ENCODE data around the gene CSNK1G1.
"Not testable (repeated sequence)": the region's sequence is repeated elsewhere in the genome, so short reads cannot be mapped to it uniquely, and the experiment has no call there.

The CSNK1G1 gene

GRCh38 chr15:64287953-64288352, 68.0 kb downstream of the CSNK1G1 start:
- no peaks in the 10 kb centered on the region for H3K9me3 ChIP-seq (ENCODE audit: insufficient read depth, low read depth, low read length)
- no peak overlapping the region for H3K9ac ChIP-seq (ENCODE audit: low read depth, low read length)
- peaks cover 9% of the 10 kb centered on the region; the same call in 1 of the 2 replicates for H3K4me1 ChIP-seq (ENCODE audit: insufficient read depth, low read length)
- WGBS: no CpG with 5 or more reads among the region's 1 CpG
- H3K36me3 ChIP-seq (ENCODE audit: insufficient read depth, low read length): no peaks in the 10 kb centered on the region
- no peak overlapping the region for H3K27ac ChIP-seq (ENCODE audit: low read depth, low read length)
- no peaks in the 10 kb centered on the region for H3K27me3 ChIP-seq (ENCODE audit: insufficient read depth, low read length)
- no peak overlapping the region for H3K4me3 ChIP-seq (ENCODE audit: low read length)

- Histone ChIP-seq H3K9ac (ENCODE audit: low read depth, low read length) (no peak overlapping the region), H3K4me3 (ENCODE audit: low read length) (no peak overlapping the region), H3K36me3 (ENCODE audit: insufficient read depth, low read length) (no peaks in the 10 kb centered on the region), H3K27me3 (ENCODE audit: insufficient read depth, low read length) (no peaks in the 10 kb centered on the region), H3K4me1 (ENCODE audit: insufficient read depth, low read length) (peaks cover 9% of the 10 kb centered on the region; the same call in 1 of the 2 replicates), H3K27ac (ENCODE audit: low read depth, low read length) (no peak overlapping the region), H3K9me3 (ENCODE audit: insufficient read depth, low read depth, low read length) (no peaks in the 10 kb centered on the region)
Measured at GRCh38 chr15:64286473-64286872, 69.5 kb downstream of the CSNK1G1 start.

DNA sequence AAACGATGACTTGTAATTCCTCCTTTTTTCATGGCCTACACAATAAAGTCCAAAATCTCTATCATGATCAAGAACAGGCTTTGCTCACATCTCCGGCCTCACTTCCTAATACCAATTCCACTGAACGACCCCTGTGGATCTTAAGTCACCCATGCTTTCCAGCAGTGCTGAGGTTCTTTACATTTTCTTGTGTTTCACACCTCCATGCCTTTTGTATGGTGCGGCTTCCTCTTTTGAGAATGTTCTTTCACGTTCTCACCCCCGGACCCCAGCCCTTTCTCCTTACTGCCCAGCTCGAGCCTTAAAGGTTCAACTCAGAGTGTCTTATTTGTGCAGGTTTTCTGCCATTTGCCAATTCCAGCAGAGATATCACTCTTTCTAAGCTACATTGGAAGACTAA, 70.1 kb downstream of the CSNK1G1 start:
- peaks cover 9% of the 10 kb centered on the region; the same call in 1 of the 2 replicates for H3K4me1 ChIP-seq (ENCODE audit: insufficient read depth, low read length)
- no peak overlapping the region for H3K9ac ChIP-seq (ENCODE audit: low read depth, low read length)
- no peaks in the 10 kb centered on the region for H3K9me3 ChIP-seq (ENCODE audit: insufficient read depth, low read depth, low read length)
- H3K27me3 ChIP-seq (ENCODE audit: insufficient read depth, low read length): no peaks in the 10 kb centered on the region
- no peak overlapping the region for H3K4me3 ChIP-seq (ENCODE audit: low read length)
- H3K27ac ChIP-seq (ENCODE audit: low read depth, low read length): no peak overlapping the region
- H3K36me3 ChIP-seq (ENCODE audit: insufficient read depth, low read length): no peaks in the 10 kb centered on the region
- WGBS: 58% methylated on average over 7 of the region's 7 CpGs

DNA sequence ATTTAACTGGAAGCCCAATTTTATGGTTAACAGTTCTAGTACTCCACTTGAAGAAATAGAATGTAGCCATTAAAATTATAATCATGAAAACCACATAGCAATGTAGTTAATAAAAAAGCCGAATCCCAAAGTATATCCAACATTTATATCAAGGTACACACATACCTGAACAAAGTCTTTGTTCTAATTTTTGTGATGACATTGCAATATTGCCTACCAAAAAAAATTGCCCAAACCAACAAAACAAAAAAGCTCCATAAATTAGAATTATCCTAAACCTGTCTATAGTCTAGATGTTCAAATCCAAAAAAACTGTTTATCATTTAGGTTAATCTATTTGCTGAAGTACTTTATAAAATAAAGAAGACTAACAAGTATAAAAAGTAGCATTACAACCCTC, 70.8 kb downstream of the CSNK1G1 start:
- Histone ChIP-seq H3K4me3 (ENCODE audit: low read length) (no peak overlapping the region), H3K36me3 (ENCODE audit: insufficient read depth, low read length) (no peaks in the 10 kb centered on the region), H3K9ac (ENCODE audit: low read depth, low read length) (no peak overlapping the region), H3K27ac (ENCODE audit: low read depth, low read length) (no peak overlapping the region), H3K4me1 (ENCODE audit: insufficient read depth, low read length) (peaks cover 9% of the 10 kb centered on the region; the same call in 1 of the 2 replicates), H3K9me3 (ENCODE audit: insufficient read depth, low read depth, low read length) (no peaks in the 10 kb centered on the region), H3K27me3 (ENCODE audit: insufficient read depth, low read length) (no peaks in the 10 kb centered on the region)
- 100% methylated on average over 1 of the region's 1 CpG for WGBS

DNA sequence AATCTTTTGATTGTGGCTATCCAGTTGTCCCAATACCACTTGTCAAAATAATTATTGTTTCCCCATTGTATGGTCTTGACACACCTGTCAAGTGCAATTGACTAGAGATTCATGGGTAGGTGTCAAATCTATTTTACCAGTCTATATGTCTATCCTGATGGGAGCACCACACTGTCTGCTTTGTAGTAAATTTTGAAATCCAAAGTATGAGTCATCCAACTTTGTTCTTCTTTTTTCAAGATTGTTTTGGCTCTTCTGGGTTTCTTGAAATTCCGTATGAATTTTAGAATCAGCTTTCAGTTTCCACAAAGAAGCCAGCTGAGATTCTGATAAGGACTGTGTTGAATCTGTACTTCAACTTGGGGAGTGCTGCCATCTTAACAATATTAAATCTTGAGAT, 71.9 kb downstream of the CSNK1G1 start:
- 94% methylated on average over 1 of the region's 1 CpG for WGBS

DNA sequence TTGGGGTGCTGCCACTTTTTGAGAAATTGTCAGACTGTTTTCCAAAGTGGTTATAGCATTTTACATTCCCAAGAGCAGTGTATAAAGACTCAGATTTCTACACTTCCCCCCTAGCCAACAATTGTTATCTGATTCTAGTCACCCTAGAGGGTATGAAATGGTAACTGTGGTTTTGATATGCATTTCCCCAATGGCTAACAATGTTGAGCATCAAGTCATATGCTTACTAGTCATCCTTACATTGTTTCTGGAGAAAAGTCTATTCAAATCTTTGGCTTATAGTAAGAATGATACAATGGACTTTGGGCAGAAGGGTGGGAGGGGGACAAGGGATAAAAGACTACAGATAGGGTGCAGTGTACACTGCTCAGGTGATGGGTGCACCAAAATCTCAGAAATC, 73.3 kb downstream of the CSNK1G1 start:
- H3K27ac ChIP-seq (ENCODE audit: low read depth, low read length): no peak overlapping the region
- H3K4me1 ChIP-seq (ENCODE audit: insufficient read depth, low read length): peaks cover 9% of the 10 kb centered on the region; the same call in 1 of the 2 replicates
- no peaks in the 10 kb centered on the region for H3K9me3 ChIP-seq (ENCODE audit: insufficient read depth, low read depth, low read length)
- H3K36me3 ChIP-seq (ENCODE audit: insufficient read depth, low read length): no peaks in the 10 kb centered on the region
- H3K9ac ChIP-seq (ENCODE audit: low read depth, low read length): no peak overlapping the region
- H3K4me3 ChIP-seq (ENCODE audit: low read length): no peak overlapping the region
- no peaks in the 10 kb centered on the region for H3K27me3 ChIP-seq (ENCODE audit: insufficient read depth, low read length)

More for the DNA sequence above, 71.9 kb downstream of the CSNK1G1 start:
- no peaks in the 10 kb centered on the region for H3K9me3 ChIP-seq (ENCODE audit: insufficient read depth, low read depth, low read length)
- no peaks in the 10 kb centered on the region for H3K27me3 ChIP-seq (ENCODE audit: insufficient read depth, low read length)
- H3K36me3 ChIP-seq (ENCODE audit: insufficient read depth, low read length): no peaks in the 10 kb centered on the region
- H3K4me1 ChIP-seq (ENCODE audit: insufficient read depth, low read length): peaks cover 9% of the 10 kb centered on the region; the same call in 1 of the 2 replicates
- no peak overlapping the region for H3K4me3 ChIP-seq (ENCODE audit: low read length)
- H3K27ac ChIP-seq (ENCODE audit: low read depth, low read length): no peak overlapping the region
- no peak overlapping the region for H3K9ac ChIP-seq (ENCODE audit: low read depth, low read length)

- H3K9me3 ChIP-seq (ENCODE audit: insufficient read depth, low read depth, low read length): no peaks in the 10 kb centered on the region
- no peak overlapping the region for H3K27ac ChIP-seq (ENCODE audit: low read depth, low read length)
- H3K9ac ChIP-seq (ENCODE audit: low read depth, low read length): no peak overlapping the region
- H3K4me3 ChIP-seq (ENCODE audit: low read length): no peak overlapping the region
- no peaks in the 10 kb centered on the region for H3K27me3 ChIP-seq (ENCODE audit: insufficient read depth, low read length)
- 96% methylated on average over 2 of the region's 4 CpGs for WGBS
- H3K36me3 ChIP-seq (ENCODE audit: insufficient read depth, low read length): no peaks in the 10 kb centered on the region
- H3K4me1 ChIP-seq (ENCODE audit: insufficient read depth, low read length): no peaks in the 10 kb centered on the region
Measured at GRCh38 chr15:64279131-64279530, 76.8 kb downstream of the CSNK1G1 start.

DNA sequence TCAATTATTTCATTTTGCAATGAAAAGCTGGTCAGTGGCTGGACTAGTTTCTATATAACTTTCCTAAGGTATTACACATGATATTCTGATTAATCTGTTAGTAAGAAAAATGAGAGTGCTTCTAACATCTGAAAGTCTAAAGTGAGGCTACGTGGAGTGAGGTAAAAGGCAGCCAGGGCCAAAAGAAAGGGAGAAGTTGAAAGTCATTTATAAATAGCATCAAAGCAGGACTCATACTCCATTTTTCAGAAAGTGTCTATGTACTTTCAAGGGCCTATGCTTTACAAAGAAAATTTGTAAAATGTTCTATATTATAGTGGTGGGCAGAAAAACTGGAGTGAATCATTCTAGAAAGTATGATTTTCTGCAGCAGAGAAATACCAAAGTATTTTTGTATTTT, 80.0 kb downstream of the CSNK1G1 start:
- Histone ChIP-seq H3K4me1 (ENCODE audit: insufficient read depth, low read length) (no peaks in the 10 kb centered on the region), H3K4me3 (ENCODE audit: low read length) (no peak overlapping the region), H3K27me3 (ENCODE audit: insufficient read depth, low read length) (no peaks in the 10 kb centered on the region), H3K36me3 (ENCODE audit: insufficient read depth, low read length) (no peaks in the 10 kb centered on the region), H3K27ac (ENCODE audit: low read depth, low read length) (no peak overlapping the region), H3K9me3 (ENCODE audit: insufficient read depth, low read depth, low read length) (no peaks in the 10 kb centered on the region), H3K9ac (ENCODE audit: low read depth, low read length) (no peak overlapping the region)
- 88% methylated on average over 1 of the region's 1 CpG for WGBS

DNA sequence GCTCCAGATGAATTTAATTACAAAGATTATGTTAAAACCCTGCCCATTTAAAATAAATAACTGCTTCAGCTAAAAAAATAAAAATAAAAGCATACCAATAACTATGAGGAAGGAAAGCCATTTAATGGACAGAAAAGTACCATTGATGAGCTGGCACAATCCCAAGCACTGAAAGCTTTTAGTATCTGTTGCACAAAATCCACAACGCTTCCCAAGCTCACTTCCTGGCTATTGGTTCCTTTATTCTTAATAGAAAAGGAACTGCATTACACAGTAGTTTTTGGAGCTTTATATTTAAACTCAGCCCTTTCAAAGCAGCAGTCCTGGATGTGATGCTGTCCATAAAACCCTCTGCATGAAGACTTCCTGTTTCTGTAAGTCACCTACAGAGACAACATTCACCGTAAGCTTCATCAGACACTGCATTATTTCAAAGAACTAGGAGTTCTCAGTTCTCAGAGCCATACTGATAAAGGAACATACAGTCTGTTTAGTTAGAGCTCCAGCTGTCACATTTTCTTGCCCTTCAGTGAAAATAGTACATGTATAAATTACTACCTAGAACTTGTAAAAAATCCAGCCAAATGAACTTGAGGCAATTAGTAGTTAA, 81.5 kb downstream of the CSNK1G1 start:
- H3K4me1 ChIP-seq (ENCODE audit: insufficient read depth, low read length): no peaks in the 10 kb centered on the region
- H3K27ac ChIP-seq (ENCODE audit: low read depth, low read length): no peak overlapping the region
- no peaks in the 10 kb centered on the region for H3K27me3 ChIP-seq (ENCODE audit: insufficient read depth, low read length)
- no peaks in the 10 kb centered on the region for H3K36me3 ChIP-seq (ENCODE audit: insufficient read depth, low read length)
- H3K9me3 ChIP-seq (ENCODE audit: insufficient read depth, low read depth, low read length): no peaks in the 10 kb centered on the region
- WGBS: 95% methylated on average over 2 of the region's 2 CpGs
- H3K4me3 ChIP-seq (ENCODE audit: low read length): no peak overlapping the region
- no peak overlapping the region for H3K9ac ChIP-seq (ENCODE audit: low read depth, low read length)

DNA sequence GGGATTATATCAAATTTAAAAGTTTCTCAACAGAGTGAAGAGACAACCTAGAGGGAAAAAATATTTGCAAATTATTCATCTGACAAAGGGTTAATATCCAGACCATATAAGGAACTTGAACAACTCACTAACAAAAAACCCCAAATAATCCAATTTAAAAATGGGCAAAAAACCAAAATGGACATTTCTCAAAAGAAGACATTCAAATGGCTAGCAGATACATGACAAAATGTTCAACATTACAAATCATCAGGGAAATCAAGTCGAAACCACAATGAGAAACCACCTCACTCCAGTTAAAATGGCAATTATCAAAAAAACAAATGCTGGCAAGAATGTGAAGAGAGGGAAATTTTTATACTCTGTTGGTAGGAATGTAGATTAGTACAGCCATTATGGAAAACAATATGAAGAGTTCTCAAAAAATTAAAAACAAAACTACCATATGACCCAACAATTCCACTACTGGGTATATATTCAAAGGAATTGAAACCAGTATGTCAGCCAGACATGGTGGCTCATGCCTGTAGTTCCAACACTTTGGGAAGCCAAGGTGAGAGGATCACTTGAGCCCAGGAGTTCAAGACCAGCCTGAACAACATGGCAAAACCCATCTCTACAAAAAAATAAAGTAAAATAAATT, 88.5 kb downstream of the CSNK1G1 start:
- H3K27me3 ChIP-seq (ENCODE audit: insufficient read depth, low read length): no peaks in the 10 kb centered on the region
- H3K4me1 ChIP-seq (ENCODE audit: insufficient read depth, low read length): no peaks in the 10 kb centered on the region
- H3K4me3 ChIP-seq (ENCODE audit: low read length): no peak overlapping the region
- H3K27ac ChIP-seq (ENCODE audit: low read depth, low read length): no peak overlapping the region
- WGBS: 91% methylated on average over 1 of the region's 1 CpG
- no peaks in the 10 kb centered on the region for H3K9me3 ChIP-seq (ENCODE audit: insufficient read depth, low read depth, low read length)
- no peak overlapping the region for H3K9ac ChIP-seq (ENCODE audit: low read depth, low read length)
- H3K36me3 ChIP-seq (ENCODE audit: insufficient read depth, low read length): no peaks in the 10 kb centered on the region

DNA sequence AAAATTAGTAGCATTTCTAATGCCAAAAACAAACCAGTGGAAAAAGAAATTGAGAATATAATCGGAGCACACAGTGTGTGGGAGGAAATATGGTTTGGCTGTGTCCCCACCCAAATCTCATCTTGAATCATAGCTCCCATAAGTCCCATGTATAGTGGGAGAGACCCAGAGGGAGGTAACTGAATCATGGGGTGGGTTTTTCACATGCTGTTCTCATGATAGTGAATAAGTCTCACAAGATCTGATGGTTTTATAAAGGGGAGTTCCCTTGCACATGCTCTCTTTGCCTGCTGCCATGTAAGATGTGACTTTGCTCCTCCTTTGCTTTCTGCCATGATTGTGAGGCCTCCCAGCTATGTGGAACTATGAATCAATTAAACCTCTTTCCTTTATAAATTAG, 90.8 kb downstream of the CSNK1G1 start:
- H3K4me3 ChIP-seq (ENCODE audit: low read length); H3K27ac ChIP-seq (ENCODE audit: low read depth, low read length): not testable (repeated sequence)
- WGBS: 86% methylated on average over 1 of the region's 1 CpG

GRCh38 chr15:64264502-64264901, 91.5 kb downstream of the CSNK1G1 start:
- Histone ChIP-seq H3K4me1 (ENCODE audit: insufficient read depth, low read length) (no peaks in the 10 kb centered on the region), H3K27me3 (ENCODE audit: insufficient read depth, low read length) (no peaks in the 10 kb centered on the region), H3K36me3 (ENCODE audit: insufficient read depth, low read length) (no peaks in the 10 kb centered on the region), H3K9ac (ENCODE audit: low read depth, low read length) (no peak overlapping the region), H3K9me3 (ENCODE audit: insufficient read depth, low read depth, low read length) (no peaks in the 10 kb centered on the region), H3K4me3 (ENCODE audit: low read length) (no peak overlapping the region), H3K27ac (ENCODE audit: low read depth, low read length) (no peak overlapping the region)
- 99% methylated on average over 4 of the region's 4 CpGs for WGBS

More for the DNA sequence above, 90.8 kb downstream of the CSNK1G1 start:
- not testable (repeated sequence) for H3K36me3 ChIP-seq (ENCODE audit: insufficient read depth, low read length); H3K27me3 ChIP-seq (ENCODE audit: insufficient read depth, low read length); H3K4me1 ChIP-seq (ENCODE audit: insufficient read depth, low read length); H3K9ac ChIP-seq (ENCODE audit: low read depth, low read length); H3K9me3 ChIP-seq (ENCODE audit: insufficient read depth, low read depth, low read length)

All from HUES64 (cell line).